ENCODE data around the gene MUSTN1.

DNA sequence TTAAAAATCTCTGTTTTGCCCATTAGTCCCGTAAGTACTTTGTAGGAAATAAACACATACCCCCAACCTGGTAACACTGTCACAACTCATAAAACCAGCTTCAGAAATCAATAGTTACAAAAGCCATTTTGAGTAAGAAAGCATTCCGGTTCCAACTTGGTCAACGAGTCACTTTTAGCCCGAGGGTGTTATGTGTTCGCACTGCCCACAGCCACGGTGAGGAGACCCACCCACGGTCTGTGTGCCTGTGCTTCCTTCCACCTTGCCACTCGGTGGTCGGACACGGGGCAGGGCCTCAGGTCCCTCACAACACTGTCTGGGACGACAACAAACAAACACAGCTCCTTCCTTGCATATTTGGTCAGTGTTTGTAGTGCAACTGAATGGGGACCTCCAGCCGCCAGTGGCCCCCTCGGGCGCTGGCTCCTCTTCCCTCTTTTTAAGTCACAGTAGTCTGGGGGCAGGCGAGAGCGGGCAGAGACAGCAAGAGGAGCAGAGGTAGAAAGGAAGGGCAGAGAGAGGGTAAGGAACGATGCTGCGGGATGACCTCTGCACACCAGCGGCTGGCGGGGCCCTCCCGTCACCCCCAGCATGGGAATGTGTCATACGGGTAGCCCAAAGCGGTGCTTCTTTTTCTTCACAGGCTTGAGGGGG, 5.2 kb upstream of the MUSTN1 start:
- TF ChIP-seq, protein P1, sequence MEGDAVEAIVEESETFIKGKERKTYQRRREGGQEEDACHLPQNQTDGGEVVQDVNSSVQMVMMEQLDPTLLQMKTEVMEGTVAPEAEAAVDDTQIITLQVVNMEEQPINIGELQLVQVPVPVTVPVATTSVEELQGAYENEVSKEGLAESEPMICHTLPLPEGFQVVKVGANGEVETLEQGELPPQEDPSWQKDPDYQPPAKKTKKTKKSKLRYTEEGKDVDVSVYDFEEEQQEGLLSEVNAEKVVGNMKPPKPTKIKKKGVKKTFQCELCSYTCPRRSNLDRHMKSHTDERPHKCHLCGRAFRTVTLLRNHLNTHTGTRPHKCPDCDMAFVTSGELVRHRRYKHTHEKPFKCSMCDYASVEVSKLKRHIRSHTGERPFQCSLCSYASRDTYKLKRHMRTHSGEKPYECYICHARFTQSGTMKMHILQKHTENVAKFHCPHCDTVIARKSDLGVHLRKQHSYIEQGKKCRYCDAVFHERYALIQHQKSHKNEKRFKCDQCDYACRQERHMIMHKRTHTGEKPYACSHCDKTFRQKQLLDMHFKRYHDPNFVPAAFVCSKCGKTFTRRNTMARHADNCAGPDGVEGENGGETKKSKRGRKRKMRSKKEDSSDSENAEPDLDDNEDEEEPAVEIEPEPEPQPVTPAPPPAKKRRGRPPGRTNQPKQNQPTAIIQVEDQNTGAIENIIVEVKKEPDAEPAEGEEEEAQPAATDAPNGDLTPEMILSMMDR (conservative IDR thresholded peaks at IDR 0.05; ENCODE audit: low read length), result no peak
- no peak for TF ChIP-seq EZH2phosphoT487 (IDR thresholded peaks at IDR 0.05; ENCODE audit: borderline replicate concordance)
